Activated T-helper 1 cell treated with anti-CD3 and anti-CD28 coated beads, Interleukin-2, amount 50 U/mL, for 16 hours (primary cell): Measurements from ENCODE around the gene NCK2.
"Not testable (repeated sequence)": the region's sequence is repeated elsewhere in the genome, so short reads cannot be mapped to it uniquely, and the experiment has no call there.

Source experiments
- DNase-seq, 2 donors: peaks; one replicate each; pipeline ENCODE4 v3.0.0-alpha.2; 2020; ENCODE audit warnings: low read depth in 1 of 2, low spot score in 1 of 2

The NCK2 gene

DNA sequence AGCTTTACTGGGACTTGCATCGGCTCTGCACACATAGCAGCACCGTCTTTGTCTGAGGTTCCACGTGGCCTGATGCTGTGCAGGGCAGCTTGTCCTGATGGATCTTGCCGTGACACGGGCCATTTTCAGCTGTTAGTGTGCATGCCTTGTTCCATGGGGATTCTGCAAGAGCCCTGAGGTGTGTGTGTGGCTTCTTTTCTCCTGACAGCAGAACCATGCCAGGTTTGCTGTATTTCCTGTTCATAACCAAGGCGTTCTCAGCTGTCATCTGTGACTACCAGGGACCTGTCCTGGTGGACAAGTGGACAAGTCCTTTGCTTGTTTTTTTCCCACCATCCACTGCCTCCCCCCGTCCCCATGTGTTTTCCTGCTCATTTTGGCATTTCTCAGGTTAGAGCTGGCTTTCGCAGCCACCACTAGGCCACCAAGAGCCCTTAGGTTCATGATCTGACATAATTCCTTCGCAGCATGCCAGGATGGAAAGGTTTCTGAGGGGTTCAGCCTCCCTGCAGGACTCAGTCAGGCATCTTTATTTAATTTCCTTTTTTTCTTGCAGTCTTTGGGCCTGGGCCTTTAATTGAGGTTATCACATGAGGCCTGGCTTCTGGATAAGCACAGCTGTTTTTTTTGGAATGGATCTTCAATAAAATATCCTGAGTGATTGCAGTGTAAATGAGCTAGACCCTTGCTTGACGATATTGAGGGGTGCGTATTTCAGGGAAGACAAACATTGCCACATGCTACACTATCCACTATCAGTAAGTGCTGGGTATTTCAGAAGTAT, 139.4 kb downstream of the NCK2 start:
- DNase-seq: no peak

DNA sequence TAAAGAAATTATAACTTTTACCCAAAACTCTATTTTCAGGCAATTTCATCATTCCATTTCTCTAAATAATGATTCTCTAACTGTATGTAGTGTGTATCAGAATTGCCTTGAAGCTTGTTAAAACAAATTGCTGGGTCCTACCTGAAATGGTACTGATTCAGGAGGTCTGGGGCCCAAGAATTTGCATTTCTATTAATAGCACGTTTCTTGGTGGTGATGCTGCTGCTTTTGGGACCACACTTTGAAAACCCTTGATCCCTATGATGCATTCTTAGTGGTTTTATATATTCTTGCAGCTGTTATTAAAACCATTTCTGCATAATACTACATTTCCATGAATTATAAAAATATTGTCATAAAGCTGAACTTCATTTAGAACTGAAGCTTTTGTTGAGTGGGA, 140.7 kb downstream of the NCK2 start:
- DNase-seq: no peak

DNA sequence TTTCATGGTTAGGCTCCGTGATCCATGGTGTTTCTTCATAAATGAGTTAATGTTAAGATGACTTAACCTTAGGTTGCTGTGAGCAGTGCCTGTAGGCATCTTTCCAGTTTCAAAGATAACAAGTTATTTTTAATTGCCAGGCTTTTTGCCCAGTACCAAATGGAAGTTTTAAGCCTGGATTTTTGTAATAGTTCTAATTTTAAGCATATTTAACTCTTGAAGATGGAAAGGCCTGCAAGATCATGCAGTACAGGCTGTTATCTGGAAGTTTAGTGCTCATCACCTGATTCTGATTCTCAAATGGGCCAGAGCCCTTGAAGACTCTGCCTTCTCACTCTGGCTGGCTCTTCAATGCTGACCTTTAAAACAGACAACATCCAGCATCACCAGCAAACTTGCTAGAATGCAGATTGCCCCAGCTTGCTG, 141.3 kb downstream of the NCK2 start:
- DNase-seq: no peak

DNA sequence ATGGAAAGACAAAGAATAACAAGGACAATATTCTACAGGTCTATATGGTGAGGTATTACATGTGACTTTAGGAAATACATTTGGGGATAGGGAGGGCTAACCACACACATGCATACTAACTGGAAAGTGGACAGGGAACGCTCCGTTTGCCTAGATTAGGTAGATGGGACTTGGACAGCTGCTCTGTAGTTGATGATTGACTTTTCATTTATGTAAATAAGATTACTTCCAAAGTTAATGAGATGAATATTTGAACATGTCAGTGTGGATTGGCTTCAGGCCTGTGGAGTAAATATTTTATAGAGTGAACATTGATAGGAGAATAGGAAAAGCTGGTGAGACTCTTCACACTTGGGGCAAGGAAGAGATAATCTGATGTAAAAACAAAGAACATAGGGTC, 142.0 kb downstream of the NCK2 start:
- no peak for DNase-seq

DNA sequence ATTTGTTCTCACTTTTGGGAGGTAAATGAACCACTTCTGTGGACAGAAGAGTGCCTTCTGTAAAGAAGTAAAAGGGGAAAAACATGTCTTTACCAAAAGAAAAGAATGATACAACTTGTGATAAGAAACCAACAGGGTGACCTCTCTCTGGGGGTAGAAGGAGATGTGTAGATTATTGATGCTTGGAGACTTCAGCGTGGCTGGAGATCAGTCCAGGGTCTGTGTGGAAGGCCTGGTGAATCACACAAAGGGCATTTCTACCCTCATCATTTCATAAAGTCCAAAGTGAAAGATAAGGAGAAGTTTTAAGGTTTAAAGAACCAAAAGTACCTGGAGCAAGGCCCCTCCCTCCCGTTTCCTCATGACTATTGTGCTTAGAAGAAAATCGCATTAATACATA, 142.5 kb downstream of the NCK2 start:
- no peak for DNase-seq

DNA sequence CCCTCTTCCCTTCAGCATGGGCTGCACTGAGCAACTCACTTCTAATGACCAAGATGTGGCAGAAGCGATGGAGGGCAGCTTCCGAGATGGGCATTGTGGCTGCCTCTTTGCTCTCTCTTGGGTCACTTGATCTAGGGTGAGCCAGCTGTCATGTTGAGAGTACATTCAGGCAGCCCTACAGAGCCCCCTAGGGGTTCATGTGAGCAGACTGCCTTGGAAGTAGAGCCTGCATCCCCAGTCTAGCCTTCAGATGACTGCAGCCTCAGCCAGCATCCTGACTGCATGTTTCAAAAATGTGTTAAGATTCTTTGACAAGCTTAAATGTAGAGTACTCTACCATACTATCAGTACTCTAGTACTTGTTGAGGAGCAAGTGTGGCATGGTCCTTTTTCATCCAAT, 143.9 kb downstream of the NCK2 start:
- DNase-seq: no peak

DNA sequence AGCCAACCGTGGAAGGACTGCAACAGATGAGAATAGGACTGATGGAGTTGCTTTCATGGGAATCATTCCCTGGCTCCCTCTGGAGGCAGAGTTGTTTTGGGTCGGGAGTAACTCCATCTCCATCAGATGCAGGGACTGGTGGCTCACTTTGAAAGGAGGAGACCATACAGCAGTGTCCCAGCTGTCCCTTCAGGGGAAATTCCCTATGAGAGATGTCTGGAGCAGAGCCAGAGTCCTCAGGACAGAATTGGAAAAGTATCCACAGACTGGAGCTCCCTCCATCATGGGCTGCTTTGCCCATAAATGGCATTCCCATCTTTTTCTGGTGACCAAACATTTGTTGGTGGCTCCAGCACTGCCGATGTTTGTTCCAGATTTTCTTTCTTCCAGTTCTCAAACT, 144.3 kb downstream of the NCK2 start:
- DNase-seq: no peak

DNA sequence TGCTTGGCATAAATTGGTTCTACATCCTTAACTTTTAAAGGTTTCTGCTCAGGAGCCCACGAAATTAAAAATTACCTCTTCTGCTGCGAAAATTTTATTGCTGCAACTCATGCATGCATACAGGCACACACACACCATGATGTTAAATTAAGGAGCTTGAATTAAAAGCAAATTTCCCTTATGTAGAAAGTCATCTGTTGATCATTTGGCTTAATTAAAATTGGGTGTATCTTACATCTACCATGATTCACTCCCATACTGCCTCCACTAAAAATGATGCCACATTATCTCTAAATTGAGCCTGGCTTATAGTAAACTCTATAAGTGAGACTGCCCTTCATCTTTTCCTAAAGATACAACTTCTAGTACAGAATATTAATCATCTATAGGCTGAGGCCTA, 145.4 kb downstream of the NCK2 start:
- no peak for DNase-seq

DNA sequence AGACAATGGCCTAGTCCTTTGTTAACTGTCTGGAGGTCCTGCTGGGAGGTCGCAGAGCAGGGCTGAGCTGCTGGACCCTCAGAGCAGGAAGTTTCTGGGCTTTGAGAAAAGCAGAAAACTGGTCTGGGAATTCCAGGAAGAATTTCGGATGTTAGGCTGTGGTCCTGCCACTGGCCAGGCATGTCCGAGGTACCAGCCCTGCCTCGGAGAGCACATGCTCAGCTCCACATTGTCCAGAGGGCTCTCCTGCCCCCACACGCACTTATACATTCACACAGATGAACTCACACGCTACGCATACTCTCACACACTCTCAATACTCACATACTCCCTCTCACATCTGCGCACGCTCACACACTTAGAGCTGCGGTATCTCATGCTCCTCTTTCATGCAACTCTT, 146.1 kb downstream of the NCK2 start:
- DNase-seq: no peak

DNA sequence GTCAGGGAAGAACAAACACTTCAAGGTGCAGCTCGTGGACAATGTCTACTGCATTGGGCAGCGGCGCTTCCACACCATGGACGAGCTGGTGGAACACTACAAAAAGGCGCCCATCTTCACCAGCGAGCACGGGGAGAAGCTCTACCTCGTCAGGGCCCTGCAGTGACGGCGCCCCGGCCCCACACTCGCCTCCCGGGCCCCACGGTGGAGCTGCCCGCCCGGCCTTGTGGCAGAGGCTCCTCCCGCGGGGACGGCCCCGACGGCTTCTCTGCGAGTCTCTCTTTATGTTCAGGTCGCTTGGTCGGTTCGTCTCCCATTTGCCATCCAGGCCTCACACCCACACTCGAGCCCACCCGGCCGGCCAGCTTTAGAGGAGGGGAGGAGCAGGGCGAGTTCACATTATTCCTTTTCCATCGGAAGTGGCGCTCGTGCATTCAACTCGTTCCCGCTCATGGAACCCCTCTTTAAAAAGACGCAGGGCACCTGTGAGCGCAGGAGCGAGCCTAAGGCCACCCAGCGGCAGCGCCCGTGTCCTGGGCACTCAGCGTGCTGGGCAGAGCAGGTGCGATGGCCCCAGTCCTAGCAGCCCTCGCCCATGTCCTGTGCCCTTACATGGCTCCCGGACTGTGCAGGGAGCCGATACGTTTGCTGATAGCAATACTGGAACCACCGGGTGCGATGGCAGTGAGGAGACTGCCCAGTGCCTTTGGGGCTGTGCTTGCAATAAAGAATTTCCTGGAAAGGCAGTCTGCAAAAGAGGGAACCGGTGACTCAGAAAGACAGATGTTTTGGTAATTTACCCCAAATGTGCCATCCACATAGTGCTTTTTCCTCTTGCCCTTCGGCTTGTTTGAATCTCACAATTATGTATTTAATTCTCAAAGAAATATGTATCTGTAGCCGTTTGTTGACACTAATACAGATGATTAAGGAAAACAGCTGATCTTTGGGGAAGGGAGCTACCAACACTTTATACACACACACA, 148.6 kb downstream of the NCK2 start:
- no peak for DNase-seq

DNA sequence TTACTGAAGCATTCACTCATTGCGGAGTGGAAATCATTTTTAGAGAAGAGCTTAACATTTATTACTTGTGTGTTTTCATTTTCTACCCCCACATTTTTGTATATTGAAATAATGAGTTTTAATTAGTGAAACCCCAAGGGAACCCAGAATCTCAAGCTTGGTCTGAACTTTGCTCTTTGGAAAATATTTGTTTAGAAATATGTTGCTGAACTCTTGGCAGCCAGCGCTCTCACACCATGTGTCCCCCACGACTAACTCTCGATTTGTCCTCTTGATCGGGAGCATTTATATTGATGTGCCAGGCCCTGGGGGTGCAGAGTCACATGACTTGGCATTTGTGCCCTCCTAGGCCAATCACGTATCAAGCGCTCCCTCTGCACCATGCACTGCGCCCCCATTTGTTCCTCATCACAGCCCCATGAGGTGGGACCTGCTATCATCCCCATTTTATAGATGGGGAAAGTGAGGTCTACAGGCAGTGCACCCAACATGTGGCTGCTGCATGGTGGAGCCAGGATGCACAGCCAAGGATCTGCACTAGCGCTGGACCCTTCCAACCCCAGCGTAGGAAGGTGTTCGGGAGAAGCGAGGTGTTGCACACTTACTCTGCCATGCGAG, 149.7 kb downstream of the NCK2 start:
- DNase-seq: no peak

DNA sequence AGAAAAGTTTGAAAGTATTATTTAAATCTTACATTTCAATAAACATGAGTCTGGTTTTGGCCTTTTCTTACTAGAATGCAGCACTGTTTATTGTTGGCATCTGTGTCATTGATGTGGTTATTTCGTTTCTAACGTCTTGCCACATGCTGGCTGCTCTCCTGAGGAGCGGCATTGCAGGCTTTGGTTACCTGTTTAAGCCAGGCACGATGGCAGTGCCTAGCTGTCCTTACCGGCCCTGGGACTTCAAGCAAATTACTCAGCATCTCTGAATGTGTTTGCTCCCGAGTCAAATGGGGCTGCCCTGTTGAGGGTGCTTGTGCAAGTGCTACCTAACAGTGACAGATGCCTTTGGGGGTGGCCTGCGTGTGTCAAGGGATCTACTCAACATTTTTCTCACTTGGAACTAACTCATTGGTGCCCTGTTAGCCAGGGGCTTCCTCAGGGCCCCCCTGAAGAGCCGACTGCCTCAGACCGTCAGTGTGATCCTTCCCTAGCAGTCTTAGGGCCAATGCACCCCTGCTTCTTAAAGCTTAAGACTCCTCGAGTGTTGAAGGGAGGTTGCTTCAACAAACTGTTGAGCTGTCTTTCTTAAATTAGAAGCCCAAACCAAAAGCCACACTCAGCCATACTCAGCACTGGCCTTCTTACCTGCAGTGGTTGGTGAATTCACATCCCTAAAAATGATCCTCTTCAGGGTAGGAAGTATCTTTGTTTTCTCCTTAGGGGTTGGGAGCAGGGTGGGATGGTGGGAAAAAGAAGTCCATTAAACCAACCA, 151.5 kb downstream of the NCK2 start:
- no peak for DNase-seq

DNA sequence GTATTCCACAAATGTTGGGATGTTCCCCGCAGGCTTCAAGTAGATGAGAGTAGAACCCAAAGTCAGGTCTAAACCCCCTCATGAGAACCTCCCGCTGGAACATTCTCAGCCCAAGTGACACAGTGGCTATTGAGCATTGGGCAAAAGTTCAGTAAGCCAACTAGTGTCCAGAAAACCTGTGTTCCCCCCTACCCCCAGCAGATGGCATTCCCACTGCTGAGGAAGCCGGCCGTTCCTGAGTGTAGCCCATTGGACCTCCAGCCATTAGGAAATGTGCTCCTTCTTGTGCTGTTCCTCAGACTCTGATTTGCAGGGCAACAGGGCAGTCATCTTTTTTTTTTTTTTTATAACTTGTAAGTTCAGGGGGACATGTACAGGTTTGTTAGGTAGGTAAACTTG, 152.1 kb downstream of the NCK2 start:
- DNase-seq: no peak

DNA sequence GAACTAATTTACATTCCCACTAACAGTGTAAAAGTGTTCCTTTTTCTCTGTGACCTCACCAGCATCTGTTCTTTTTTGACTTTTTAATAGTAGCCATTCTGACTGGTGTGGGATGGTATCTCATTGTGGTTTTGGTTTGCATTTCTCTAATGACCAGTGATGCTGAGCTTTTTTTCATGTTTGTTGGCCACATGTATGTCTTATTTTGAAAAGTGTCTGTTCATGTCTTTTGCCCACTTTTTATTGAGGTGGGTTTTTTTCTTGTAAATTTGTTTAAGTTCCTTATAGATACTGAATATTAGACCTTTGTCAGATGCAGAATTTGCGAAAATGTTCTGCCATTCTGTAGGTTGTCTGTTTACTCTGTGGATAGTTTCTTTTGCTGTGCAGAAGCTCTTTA, 153.0 kb downstream of the NCK2 start:
- not testable (repeated sequence) for DNase-seq

DNA sequence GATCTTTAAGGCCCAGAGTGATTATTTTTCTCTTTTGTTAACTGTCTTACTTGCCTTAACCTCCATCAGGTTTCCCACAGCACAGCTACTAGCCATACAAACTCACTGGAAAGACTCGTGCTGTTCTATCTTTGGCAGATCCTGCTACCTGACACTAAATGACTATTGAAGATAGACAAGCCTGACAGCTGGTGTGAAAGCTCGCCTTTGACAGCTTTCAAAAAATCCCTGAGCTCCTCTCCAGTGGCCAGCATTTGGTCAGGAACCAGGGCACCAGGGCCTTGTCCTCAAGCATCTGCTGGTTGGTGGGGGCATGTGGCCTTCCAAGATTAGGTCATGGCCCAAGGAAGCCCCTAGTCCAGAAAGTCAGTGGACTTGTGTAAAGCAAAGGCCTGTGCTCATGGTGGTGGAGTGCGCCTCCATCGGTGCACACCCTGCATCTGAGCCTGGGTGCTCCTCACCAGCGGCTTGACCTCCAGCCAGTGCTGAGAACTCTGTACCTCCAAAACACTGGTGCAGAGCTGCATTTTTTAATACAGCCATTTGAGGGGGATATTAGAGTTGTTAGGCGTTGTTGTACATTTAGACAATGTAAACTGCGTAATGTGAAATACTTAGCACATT, 158.5 kb downstream of the NCK2 start:
- DNase-seq: no peak

DNA sequence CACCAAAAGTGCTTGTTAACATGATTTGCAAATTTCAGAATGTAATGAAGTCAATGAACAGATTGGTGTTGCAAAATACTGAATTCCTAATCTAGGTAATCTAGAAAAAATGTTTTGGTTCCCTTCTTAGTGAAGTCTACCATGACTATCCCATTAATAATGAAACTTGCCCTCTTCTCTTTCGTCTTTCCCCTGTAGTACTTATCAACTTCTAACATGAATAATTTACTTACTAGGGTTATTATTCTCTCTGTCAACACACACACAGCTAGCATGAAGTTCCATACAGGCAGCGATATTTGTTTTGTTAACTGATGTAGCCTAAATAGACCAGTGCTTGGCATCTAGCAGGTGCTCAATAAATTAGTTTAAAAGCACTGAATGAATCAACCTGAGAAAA, 160.2 kb downstream of the NCK2 start:
- DNase-seq: no peak

DNA sequence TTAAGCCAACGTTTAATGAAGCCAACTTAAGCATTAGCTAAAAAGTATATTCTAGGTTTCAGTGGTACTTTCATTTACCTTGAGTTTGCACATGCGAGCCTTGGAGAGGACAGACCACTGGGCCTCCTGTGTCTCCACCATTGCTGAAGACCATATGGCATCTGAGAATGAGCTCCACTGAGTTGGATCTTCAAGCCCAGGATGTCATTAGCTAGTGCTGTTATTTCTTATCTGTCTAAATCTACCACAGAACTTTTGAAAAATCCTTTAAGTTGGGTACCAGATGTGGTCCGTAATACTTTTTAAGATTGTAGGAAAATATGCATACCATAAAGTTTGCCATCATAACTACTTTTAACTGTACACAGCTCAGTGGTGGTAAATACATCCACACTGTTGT, 161.8 kb downstream of the NCK2 start:
- no peak for DNase-seq

DNA sequence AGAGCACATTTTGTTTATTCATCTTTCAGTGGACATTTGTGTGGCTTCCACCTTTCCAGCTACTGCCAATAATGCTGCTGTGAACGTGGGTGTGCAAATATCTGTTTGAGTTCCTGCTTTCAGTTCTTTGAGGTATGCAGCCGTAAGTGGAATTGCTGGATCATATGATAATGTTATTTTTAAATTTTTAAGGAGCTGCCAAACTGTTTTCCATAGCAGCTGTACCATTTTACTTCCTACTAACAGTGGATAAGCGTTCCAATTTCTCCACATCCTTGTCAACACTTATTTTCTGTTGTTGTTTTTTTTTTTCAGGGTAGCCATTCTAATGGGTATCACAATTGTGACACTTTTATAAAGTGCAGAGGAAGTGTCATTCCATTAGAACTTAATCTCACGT, 162.5 kb downstream of the NCK2 start:
- DNase-seq: no peak

DNA sequence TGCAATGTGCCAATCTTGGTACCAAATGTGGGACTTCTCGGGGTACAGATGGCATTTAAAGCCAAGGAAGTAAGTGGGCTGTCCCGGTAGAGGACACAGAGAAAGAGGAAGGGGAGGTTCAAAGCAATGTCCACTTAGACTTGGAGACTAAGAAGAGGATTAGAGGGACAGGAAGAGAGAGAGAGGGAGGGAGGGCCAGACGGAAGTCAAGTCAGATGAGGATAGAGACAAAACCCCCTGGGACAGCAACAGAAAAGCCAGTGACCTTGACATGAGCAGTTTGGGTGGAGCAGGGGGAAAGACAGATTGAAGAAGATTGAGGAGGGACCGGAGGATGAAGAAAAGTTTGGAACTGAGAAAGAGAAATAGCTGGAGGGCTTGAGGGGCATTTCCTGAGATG, 164.5 kb downstream of the NCK2 start:
- DNase-seq: no peak

DNA sequence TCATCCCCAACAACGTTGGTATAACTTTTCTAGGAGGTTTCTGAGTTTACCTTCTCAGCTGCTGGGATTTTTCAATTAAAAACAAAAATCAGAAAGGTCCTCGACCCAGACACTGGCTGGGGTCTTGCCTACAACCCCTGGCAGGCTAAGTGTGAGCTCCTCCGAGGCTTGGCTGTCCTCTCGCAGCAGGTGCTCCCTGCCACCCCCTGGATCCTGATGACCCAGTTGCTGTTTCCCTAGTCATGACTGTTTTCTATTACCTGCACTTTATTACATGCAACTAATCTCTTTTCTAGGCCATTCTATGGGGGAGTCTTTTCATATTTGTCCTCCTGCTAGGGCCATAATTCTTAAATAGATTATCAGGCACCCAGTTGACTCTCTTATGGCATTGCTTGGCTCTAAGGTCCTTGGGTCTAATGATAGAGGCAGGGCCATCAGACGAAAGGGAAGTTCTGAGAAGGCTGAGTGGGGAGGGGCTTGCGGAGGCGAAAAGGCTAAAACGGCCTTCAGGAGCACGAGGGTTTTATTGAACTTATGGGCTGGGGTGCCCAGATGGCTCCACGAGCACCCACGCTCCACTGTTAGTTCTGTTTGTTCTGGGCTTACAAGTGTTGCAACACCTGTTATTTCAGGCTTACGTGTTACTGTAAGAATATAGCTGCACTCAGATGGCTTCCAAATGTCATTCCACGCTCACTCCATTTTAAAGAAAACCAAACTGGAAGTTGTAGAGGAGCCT, 166.0 kb downstream of the NCK2 start:
- DNase-seq: no peak
